NCI-H146 treated with DMSO at 0.1 percent for 48 hours (cell line): ENCODE measurements around the gene FGF1.

Experiments
- DNase-seq: peaks from one replicate; lab custom pipeline; 2025; ENCODE audit not compliant: unreplicated experiment; lab: John Stamatoyannopoulos, UW

Gene FGF1

DNA sequence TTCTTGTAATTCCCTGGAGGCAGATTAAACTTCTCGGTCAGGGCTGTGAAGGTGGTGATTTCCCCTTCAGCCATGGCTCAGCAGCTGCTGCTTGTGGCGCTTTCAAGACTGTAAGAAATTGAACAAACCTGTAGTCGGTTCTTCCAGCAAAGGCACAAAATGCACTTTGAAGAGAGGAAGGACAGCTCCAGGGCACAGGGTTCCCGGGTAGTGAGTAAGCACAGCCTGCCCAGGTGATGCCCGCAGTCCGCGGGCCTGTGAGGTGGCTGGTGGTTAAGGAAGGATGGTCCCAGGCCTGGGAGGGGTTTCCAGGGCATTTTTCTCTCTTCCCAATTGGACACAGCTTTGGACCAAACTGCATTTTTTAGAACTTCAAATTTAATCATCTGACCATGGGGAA lies 71.8 kb downstream of the FGF1 start:
- DNase-seq = no peak

DNA sequence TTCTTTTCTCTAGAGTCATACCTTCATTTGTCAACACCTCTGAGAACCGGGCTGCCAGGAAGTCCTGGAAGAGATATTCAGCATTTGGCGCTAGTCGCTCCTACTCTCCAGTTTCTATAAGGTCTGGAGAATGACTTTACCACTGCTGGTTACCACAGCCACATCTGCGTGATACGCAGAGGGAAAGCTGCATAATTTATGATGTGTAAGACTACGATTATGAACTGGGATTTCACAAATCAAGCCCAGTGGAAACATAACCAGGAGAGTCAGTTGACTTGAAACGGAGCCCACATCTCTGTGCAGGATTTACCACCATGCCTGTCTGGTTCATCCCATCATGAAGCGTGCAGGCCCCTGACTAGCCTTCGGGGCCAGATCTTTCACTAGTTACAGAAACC lies 72.6 kb downstream of the FGF1 start:
- no peak for DNase-seq

DNA sequence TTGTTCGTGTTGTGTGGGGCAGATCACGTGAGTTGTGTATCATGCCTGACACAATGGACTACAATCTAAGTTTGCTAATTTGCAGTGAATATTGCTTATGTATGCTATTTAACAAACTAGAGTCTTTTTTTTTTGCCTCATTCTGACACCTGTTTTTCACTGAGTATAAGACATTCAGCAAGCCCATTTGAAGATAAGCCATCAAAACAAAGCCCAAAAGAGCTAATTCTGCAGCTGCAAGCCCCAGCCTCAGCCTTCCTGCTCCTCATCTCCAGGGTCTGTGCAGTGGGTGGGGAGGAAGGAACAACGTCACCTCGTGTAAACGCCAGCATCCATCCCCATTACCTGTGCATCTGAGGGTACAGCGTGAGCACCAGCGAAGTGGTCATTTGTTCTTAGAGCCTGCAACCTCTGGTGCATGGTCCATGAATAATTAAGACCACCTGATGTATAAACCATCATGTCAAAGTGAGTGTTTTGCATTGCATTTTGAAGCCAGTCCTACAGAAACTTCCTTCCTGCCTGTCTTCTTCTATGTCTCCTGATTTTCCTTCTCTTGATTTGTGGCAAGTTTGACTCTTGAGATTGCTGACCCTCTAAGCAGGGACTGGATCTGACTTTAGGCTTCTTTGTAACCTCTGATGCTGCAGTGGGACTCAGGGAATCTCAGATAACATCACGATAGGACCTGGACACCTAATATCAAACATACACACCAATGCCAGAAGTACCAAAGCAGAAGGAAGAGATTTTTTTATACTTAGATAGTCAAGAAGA lies 73.2 kb downstream of the FGF1 start:
- no peak for DNase-seq

DNA sequence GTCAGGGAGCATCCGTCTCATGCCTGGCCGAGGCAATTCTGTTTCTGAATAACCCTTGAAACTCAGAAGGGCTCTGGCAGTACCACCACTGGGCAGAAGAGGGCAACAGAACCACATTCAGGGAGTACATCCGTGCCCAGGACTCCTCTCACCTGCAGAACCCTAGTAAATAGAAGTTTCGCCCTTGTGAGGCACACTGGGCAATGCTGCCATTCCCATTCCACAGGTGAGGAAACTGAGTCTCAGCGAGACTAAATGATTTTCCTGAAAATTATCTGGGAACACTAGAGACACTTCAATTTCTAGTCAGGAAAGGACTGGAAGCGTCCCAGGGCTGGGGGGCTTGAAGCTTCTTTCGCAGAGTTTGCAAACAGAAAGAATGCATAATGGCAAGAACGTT lies 74.7 kb downstream of the FGF1 start:
- DNase-seq = peak; percentile 32

DNA sequence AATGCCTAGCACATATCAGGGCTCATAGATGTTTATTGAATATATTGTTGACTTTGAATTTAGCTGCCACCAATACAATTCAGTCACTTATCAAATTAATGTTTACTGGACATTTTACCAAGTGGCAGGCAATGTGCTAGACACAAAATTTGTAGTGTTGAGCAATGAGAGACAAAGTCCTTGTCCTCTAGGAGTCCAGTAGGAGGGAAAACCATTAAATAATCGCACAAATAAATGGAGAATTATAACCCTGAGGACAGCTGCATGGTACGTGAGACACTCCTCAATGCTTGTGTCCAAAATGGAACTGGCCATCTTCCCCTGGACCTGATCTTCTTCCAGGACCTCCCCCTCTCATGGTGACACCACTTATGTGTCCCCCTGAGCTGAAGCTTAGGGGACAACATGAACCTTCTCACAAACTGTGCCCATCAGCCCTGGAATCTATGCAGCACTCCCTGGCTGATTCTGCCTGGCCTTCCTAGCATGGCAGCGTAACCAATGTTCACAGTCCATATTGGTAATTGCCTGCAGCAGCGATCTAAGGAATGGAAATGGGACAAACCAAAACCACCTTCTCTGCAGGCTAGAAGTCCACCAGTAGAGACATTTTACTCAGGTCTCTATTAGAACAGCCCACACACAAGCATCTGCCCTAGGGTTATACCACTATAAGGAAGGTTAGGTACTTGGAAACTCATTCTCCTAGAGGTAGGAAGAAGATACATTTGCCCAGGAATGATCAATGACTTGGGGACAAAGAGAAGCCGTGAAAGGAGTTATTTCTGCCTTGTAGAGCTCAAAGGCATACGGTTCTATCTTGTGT lies 75.5 kb downstream of the FGF1 start:
- no peak for DNase-seq

DNA sequence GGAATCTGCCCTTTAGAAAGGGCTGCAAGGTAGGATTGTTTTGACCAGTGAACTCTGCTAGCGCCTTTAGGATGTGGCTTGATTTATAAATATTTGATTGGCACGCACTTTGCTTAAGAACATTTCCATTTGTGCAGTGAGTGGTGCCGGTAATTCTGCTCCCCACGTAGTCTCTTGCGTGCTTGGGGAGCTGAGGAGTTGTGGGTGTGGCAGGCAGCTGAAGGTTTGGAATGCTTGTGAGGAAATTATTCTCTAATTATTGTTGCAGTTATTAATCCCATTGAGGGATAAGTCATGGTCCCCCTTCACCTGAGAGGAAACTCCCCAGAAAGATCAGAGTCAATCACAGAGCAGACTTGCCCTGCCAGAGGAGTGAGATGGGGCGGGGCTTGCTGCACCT lies 76.7 kb downstream of the FGF1 start:
- DNase-seq = no peak

DNA sequence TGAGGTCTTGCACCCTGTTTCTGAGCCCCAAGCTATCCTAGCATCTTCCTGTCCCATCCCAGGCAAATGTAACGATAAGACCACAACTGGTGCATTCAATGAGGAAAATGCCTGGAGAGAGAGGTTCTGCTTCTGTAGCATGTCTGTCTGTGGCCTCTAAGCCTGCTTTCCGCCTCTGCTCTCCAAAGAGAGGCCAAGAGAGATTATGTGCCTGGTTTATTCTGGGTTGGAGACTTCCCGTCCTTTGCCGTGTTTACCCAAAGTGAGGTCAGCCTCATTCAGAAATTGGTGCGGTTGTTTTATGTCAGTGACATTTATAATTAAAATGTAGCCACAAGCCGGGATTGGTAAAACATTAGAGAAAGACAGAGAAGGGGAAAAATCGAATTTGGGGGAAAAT lies 77.8 kb downstream of the FGF1 start:
- no peak for DNase-seq

DNA sequence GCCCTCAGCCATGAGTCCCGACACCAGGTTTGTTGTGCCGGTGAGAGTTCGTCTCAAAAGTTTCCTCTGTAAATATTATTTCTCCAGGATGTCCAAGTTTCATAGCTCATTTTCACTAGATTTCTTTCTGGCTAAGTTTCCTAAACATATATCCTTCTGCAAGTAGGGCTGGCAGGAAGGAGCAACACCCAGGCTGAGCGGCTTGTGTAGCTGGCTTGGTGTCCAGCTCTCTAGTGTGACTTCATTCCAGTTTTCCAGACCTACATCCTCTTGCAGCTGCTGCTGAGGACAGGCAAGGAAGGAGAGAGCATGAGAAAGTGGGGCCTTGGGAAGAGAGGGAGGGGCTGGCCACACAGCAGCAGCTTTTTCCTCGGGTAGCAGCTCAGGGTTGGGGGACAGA lies 80.3 kb downstream of the FGF1 start:
- DNase-seq = no peak

DNA sequence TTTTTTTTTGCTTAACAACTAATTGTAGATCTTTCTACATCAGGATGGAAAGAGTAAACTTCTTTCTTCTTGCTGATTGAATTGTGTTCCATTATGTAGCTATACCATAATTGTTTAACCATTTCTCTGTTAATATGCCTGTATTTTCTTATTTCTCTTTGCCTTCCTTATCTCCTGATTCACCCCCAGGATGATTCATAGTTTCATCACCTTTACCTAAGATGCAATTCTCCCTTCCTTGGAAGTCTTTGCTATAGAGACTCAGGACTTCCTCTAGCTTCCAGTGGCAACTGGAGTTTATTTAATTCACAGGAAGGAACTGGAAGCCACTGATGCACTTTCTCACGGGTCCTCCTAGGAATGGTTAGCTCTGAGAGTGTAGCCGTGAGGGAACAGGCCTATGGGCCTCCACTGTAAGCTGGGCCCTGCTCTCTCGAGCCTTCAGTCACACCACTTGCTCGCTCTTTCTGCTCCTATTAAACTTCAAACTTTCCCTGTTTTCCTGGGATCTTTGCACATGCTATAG lies 83.1 kb downstream of the FGF1 start:
- no peak for DNase-seq

DNA sequence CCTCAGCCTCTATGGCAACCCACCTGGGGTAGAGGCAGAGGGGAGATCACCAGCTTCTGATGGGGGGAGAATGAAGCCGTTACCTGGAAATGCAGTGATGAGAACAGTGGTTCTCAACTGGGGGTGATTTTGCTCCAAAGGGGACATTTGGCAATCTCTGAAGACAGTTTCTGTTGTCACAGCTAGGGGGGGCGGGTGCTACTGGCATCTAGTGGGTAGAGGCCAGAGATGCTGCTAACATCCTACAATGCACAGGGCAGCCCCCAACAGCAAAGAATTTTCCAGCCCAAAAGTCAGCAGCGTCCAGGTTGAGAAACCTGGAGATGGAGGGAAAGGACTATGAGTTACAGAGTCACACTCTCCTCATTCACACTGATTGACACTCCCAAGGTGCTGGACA lies 84.5 kb downstream of the FGF1 start:
- no peak for DNase-seq

DNA sequence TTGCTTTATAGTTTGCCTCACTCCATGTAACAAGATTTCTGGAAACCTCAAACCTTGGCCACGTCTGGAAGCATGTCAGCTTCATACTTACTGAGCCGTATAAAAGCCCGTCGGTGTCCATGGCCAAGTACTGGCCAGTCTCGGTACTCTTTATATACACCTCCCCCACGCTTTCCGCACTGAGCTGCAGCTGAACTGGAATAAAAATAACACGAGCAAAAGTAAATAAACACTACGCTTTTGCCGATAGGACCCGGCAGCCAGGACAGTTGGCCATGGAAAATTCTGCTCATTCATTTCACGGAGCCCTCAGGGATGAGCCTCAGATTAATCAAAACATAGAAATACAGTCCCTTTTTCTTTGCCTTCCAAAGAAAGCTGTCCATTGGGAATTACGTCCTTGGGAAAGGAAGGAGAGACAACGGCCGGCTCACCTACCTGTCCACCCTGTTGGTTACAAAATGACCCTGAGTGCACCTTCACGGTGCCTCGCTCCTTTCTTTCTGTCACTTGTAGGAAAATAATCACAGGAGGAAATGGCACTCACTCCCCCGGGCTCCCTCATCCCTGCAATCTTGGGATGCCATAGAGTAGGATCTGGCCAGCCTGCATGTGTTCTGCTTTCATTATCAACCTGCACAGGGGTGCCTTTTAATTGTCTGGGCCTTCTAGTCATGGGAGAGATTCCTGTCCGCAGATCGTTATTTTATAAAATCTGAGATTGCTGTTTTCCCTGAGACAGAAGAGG lies 85.1 kb downstream of the FGF1 start:
- no peak for DNase-seq

DNA sequence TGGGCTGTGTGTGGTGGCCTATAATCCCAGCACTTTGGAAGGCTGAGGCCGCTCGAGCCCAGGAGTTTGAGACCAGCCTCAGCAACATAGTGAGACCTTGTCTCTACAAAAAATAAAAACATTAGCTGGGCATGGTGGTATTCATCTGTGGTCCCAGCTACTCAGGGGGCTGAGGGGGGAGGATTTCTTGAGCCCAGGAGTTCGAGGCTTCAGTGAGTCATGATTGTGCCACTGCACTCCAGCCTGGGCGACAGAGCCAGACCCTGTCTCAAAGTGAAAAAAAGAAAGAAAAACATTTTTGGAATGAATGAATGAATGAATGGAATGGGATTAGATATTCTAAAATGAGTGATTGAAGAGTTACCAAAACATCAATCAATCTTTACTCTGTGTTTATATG lies 85.8 kb downstream of the FGF1 start:
- DNase-seq = no peak

DNA sequence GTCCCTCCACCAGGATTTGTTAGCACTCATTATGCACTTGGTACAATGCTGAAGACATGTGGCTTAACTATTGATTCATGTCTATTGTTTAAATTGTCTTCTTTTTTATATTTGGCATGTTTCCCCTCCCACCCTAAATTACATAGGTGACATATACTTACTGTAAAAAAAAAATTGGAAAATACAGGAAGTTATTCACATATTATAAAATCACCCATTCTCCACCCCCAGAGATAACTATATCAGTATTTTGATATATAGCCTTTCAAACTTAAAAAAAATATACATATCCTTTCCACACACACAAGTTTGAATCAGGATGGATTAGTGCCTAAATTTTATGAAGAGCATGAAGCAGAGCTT lies 87.6 kb downstream of the FGF1 start:
- no peak for DNase-seq

DNA sequence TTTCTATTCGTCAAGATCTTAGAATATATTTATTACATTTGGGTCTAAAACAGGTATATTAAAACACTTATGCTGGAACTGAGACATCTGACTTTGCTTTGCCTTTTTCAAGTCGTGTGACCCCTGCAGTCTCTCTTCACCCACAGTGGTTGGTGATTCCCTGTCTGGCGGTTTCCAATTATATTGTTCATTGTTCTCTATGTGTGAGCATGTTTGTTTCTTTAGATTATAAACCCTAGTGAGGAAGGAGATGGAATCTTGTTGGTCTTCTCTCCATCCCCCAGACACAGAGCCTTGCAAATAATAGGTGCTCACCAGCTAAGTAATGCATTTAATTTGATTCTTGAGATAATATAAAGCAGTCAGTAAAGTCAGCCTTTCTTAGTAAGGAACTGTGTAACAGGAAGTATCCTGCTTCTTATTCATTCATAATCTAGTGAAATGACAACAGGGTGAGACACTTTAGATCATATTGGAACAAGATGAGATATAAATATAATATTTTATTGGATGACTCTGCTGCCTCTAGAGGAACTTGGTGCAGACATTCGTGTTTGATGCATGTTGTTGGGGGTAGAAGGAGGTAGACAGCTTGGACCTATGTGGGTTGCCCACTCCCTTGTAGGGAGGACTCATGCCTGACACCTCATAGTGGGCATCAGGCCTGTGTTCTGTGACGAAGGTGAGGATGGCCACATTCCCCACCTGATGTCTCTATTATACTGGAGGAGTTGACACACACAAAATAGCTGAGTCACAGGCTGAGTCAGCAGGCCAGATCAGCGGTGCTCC lies 88.1 kb downstream of the FGF1 start:
- DNase-seq = no peak

DNA sequence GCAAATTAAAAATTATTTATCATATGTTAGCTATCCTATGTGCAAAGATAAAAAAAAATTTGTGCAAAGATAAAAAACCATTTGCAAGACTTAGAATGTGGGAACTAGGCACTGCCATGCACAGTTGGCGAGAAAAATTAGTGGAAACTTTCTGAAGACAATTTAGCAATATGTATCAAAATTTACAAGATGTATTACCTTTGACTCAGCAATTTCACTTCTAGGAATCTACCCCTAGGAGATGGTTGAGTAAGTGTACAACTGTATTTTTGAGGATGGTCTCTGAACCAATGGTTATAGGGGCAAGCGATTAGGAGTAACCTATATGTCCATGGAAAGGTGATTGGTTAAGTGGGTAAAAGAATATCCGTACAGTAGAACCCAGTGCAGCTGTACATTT lies 88.9 kb downstream of the FGF1 start:
- no peak for DNase-seq

DNA sequence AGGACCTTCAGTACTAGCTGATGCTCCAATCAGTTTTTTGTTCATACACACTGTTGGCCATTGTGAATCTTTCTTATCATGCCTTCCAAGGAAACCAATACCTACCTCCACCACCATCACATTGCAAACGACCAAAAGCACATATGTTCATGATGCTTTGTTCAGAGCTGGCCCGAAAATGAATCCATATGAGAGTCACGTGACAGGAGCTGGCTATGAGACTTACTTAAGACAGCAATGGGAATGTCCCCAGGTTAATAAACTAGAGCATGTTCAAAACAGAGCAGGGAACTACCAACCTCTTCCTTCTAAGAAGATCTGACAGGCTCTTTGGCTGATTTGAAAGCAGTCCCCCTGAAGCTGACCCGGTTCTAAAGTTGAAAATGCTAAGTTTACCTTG lies 93.5 kb downstream of the FGF1 start:
- no peak for DNase-seq

DNA sequence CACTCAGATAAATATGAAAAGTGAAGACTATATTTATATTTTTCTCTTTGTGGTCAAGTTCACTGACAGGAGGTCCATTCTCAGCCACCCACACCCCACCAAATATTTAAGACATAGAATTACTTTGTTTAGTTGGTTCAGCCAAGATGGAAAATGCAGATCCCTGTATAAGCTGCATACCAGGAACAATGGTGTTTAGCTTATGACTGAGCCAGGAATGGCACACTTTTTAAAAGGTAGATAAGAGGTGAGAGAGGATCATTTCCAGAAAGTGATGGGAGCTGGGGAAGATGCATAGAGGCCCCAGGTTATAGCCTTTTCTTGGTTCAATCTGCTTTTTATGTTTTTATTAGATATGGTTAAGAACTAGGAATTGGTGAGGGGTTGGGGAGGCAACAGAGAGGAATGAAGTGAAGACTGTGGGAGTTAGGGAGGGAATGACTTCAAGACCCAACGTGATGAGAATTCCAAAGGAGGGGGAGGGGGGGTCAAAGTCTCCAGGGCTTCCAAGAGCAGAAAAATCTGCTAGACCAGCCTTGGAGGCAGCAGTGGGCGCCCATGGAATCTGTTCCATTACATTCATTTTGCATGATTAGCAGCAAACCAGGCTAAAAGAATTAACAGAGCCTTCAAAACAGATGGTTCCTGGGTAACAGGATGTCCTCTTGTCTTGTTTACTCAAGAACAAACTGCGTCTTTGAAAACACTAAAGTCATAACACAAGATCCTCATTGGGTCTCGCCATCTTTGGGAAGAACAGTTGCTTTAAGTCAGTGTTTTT lies 95.2 kb downstream of the FGF1 start:
- no peak for DNase-seq

DNA sequence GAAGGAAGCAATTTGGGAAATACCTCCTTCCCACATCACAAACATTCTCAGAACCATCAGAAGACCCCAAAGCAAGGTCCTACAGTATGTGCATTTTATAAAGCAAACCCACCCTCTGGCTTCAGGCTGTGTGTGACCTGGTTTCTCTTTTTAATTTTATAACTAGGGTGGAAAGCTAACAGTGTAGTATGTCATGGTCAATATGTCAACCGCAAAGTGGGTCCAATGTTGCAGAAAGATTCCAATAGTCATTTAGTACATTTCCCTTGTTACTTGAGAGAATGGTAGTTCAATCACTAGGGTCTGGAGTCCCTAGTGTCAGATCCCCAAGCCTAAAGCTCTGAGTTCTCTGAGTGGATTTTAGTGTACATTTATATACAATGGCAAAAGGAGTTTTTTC lies 96.2 kb downstream of the FGF1 start:
- no peak for DNase-seq

DNA sequence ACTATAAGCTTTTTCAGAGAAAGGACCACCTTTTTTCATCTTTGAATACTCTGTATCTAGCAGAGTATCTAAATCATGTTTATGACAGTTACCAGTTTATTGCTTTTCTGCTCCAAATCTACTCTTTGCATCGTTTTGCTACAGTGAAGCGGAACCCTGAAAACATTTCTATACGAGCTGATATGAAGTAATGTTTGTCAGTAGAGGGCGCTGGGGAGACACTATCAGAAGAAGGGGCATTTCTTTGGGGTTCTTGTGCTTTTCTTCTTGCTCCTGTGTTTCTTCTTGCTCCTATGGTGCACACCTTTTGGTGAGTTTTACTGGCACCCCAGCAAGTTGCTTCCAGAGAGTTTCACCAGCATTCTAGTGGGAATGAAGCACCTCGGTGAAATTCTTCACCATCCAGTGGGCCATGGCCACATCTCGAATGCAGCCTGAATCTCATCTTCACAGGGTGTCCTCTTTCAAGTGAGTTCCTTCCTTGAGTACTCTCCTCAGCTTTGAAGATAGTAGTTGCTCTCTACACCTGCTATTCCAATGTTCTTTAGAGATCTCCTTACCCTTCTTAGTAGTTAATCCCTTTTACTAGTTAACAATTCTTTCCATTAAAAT lies 98.4 kb downstream of the FGF1 start:
- no peak for DNase-seq

DNA sequence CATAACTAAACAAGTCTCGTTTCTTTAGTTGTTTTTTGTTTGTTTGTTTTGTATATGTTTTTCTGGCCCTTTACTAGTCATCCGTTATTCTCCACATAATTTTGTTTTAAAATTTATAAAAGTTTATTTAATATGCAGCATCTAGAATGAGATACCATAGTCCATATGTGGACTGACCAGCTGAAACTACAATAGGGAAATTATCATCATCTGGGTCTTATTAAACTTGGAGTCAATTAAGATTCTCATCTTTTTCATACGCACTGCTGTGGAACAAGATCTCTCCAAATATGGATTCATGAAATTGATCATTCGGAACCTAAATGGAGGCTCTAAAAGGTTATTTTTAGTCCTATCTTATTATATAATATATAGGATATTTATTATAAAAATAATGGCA lies 99.3 kb downstream of the FGF1 start:
- no peak for DNase-seq
